ENCODE results near the gene AFF4. TPM values are rescaled to one million over a fixed set of nuclear protein-coding genes. Genes with fewer than 3 reads are reported as not detected.

Gene AFF4
- polyA plus RNA-seq, 1 of the 3 experiments (the other 2 are of a cell fraction) = 8.1 TPM

GRCh38 chr5:132827943-132828673, 135.3 kb downstream of the AFF4 start:
- Histone ChIP-seq H3K4me1 (ENCODE audit: control insufficient read depth in 1 of 2, insufficient read depth in 2 of 2, low read depth in 1 of 2, low read length in 1 of 2) (peaks cover 0 to 5% of the 10 kb centered on the region in 2 experiments; a peak in 1 of 4 replicates), H3K27me3 (ENCODE audit: insufficient read depth) (no peaks in the 10 kb centered on the region), H3K79me2 (ENCODE audit: insufficient read depth) (no peaks in the 10 kb centered on the region), H3K36me3 (replicated peaks in 1 of 2; ENCODE audit: control insufficient read depth in 1 of 2, insufficient read depth in 2 of 2, low read length in 1 of 2) (no peaks in the 10 kb centered on the region), H3K27ac (ENCODE audit: low read depth in 2 of 2, low read length in 1 of 2) (no peak overlapping the region), H3F3A (replicated peaks; ENCODE audit: insufficient read depth) (no peaks in the 10 kb centered on the region), H3K9me2 (no peaks in the 10 kb centered on the region), H2AFZ (ENCODE audit: low read depth) (no peak overlapping the region), H3K9me3 (no peaks in the 10 kb centered on the region), H4K20me1 (ENCODE audit: insufficient read depth) (no peaks in the 10 kb centered on the region), H3K4me3 (ENCODE audit: low read depth in 2 of 2, low read length in 1 of 2) (no peak overlapping the region), H3K4me2 (no peak overlapping the region), H3K9ac (no peak overlapping the region)
- DNase-seq = no peak
- 100% methylated on average over 3 of the region's 4 CpGs for WGBS (ENCODE audit: low lambda C conversion rate)
- TF ChIP-seq, protein P1, sequence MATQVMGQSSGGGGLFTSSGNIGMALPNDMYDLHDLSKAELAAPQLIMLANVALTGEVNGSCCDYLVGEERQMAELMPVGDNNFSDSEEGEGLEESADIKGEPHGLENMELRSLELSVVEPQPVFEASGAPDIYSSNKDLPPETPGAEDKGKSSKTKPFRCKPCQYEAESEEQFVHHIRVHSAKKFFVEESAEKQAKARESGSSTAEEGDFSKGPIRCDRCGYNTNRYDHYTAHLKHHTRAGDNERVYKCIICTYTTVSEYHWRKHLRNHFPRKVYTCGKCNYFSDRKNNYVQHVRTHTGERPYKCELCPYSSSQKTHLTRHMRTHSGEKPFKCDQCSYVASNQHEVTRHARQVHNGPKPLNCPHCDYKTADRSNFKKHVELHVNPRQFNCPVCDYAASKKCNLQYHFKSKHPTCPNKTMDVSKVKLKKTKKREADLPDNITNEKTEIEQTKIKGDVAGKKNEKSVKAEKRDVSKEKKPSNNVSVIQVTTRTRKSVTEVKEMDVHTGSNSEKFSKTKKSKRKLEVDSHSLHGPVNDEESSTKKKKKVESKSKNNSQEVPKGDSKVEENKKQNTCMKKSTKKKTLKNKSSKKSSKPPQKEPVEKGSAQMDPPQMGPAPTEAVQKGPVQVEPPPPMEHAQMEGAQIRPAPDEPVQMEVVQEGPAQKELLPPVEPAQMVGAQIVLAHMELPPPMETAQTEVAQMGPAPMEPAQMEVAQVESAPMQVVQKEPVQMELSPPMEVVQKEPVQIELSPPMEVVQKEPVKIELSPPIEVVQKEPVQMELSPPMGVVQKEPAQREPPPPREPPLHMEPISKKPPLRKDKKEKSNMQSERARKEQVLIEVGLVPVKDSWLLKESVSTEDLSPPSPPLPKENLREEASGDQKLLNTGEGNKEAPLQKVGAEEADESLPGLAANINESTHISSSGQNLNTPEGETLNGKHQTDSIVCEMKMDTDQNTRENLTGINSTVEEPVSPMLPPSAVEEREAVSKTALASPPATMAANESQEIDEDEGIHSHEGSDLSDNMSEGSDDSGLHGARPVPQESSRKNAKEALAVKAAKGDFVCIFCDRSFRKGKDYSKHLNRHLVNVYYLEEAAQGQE (IDR thresholded peaks at IDR 0.05; ENCODE audit: low read depth, low read length) = no peak
- TF ChIP-seq IRF3 (IDR thresholded peaks at IDR 0.05; ENCODE audit: low read depth, low read length) (no peak), SIN3A (IDR thresholded peaks at IDR 0.05; ENCODE audit: borderline replicate concordance, low read depth, low read length) (no peak), TAF1 (IDR thresholded peaks at IDR 0.05; ENCODE audit: borderline replicate concordance, low read depth, low read length) (no peak), SMC3 (IDR thresholded peaks at IDR 0.05; ENCODE audit: low read depth, low read length) (no peak), EP300 (IDR thresholded peaks at IDR 0.05; ENCODE audit: borderline replicate concordance in 1 of 2, low read depth in 1 of 2, low read length in 1 of 2) (no peak), CHD2 (IDR thresholded peaks at IDR 0.05; ENCODE audit: low read length, partially characterized antibody) (no peak), ELF1 (IDR thresholded peaks at IDR 0.05) (no peak), NFIC (IDR thresholded peaks at IDR 0.05; ENCODE audit: borderline replicate concordance) (no peak)
- ChIA-PET CTCF (interaction anchor here (0.6 to 8.7 kb wide), 10 partner anchors 9 to 301 kb away, joined by 3 to 105 read pairs (median 14); partner anchors contain the start of genes CCNI2, GDF9, SOWAHA and UQCRQ), POLR2A (no interaction called here)

- Histone ChIP-seq H4K20me1 (ENCODE audit: insufficient read depth) (no peaks in the 10 kb centered on the region), H3K27me3 (ENCODE audit: insufficient read depth) (no peaks in the 10 kb centered on the region), H3K9ac (no peak overlapping the region), H3F3A (replicated peaks; ENCODE audit: insufficient read depth) (no peaks in the 10 kb centered on the region), H3K4me2 (no peak overlapping the region), H3K36me3 (replicated peaks in 1 of 2; ENCODE audit: control insufficient read depth in 1 of 2, insufficient read depth in 2 of 2, low read length in 1 of 2) (no peaks in the 10 kb centered on the region), H3K27ac (ENCODE audit: low read depth in 2 of 2, low read length in 1 of 2) (no peak overlapping the region), H3K79me2 (ENCODE audit: insufficient read depth) (no peaks in the 10 kb centered on the region), H3K4me1 (ENCODE audit: control insufficient read depth in 1 of 2, insufficient read depth in 2 of 2, low read depth in 1 of 2, low read length in 1 of 2) (peaks cover 0 to 8% of the 10 kb centered on the region in 2 experiments; a peak in 1 of 4 replicates), H3K4me3 (ENCODE audit: low read depth in 2 of 2, low read length in 1 of 2) (no peak overlapping the region), H3K9me2 (no peaks in the 10 kb centered on the region), H3K9me3 (no peaks in the 10 kb centered on the region), H2AFZ (ENCODE audit: low read depth) (no peak overlapping the region)
- DNase-seq = no peak
- TF ChIP-seq, protein P2, sequence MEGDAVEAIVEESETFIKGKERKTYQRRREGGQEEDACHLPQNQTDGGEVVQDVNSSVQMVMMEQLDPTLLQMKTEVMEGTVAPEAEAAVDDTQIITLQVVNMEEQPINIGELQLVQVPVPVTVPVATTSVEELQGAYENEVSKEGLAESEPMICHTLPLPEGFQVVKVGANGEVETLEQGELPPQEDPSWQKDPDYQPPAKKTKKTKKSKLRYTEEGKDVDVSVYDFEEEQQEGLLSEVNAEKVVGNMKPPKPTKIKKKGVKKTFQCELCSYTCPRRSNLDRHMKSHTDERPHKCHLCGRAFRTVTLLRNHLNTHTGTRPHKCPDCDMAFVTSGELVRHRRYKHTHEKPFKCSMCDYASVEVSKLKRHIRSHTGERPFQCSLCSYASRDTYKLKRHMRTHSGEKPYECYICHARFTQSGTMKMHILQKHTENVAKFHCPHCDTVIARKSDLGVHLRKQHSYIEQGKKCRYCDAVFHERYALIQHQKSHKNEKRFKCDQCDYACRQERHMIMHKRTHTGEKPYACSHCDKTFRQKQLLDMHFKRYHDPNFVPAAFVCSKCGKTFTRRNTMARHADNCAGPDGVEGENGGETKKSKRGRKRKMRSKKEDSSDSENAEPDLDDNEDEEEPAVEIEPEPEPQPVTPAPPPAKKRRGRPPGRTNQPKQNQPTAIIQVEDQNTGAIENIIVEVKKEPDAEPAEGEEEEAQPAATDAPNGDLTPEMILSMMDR (IDR thresholded peaks at IDR 0.05) = no peak
- TF ChIP-seq CHD2 (IDR thresholded peaks at IDR 0.05; ENCODE audit: low read length, partially characterized antibody) (no peak), TCF12 (IDR thresholded peaks at IDR 0.05) (no peak), GATA2 (CRISPR knock-in tag; IDR thresholded peaks at IDR 0.05) (no peak), GABPA (IDR thresholded peaks at IDR 0.05; ENCODE audit: low read depth) (no peak)
- 77% methylated on average over 6 of the region's 6 CpGs for WGBS (ENCODE audit: low lambda C conversion rate)
- POLR2A ChIA-PET = no interaction called here
- CTCF ChIA-PET = interaction anchor here (1.3 to 2.2 kb wide), 2 partner anchors 58 to 72 kb away, joined by 3 to 7 read pairs; no protein-coding TSS in a partner anchor
Measured at GRCh38 chr5:132826424-132827082, 136.9 kb downstream of the AFF4 start.
